HepG2 (cell line): Measurements from ENCODE around the gene SIGMAR1. TPM values are rescaled to one million over a fixed set of nuclear protein-coding genes. Genes with fewer than 3 reads are reported as not detected.

Experiments
- AKAP8 ChIP-seq: sonication (generic); formaldehyde crosslinking; IDR thresholded peaks from 2 replicates; pipeline ENCODE4 v1.5.1; 2020; ENCODE audit warnings: mild to moderate bottlenecking, missing genetic modification reagents
- BRCA1 ChIP-seq: sonication (generic); formaldehyde crosslinking; IDR thresholded peaks from 2 replicates; pipeline ENCODE4 v1.4.0; 2020; ENCODE audit warnings: missing genetic modification reagents
- EED ChIP-seq: sonication (generic); formaldehyde crosslinking; IDR thresholded peaks from 2 replicates; pipeline ENCODE4 v1.5.0; 2020; ENCODE audit warnings: mild to moderate bottlenecking, missing genetic modification reagents
- GABPB1 ChIP-seq: IDR thresholded peaks from 2 replicates; pipeline ENCODE4 v1.6.1; 2016; ENCODE audit warnings: mild to moderate bottlenecking, missing genetic modification reagents, moderate library complexity, missing compliant biosample characterization
- KLF15 ChIP-seq: sonication (generic); formaldehyde crosslinking; IDR thresholded peaks from 2 replicates; pipeline ENCODE4 v1.8.1; 2023; ENCODE audit warnings: borderline replicate concordance, mild to moderate bottlenecking, inconsistent platforms, missing genetic modification reagents, mixed read lengths
- KLF9 ChIP-seq: IDR thresholded peaks from 2 replicates; pipeline ENCODE4 v1.6.1; 2016; ENCODE audit warnings: low read depth
- ONECUT2 ChIP-seq: sonication (generic); formaldehyde crosslinking; IDR thresholded peaks from 2 replicates; pipeline ENCODE4 v1.4.0; 2020; ENCODE audit warnings: missing genetic modification reagents
- SETDB1 ChIP-seq: sonication (generic); formaldehyde crosslinking; IDR thresholded peaks from 2 replicates; pipeline ENCODE4 v1.5.1; 2020; ENCODE audit warnings: missing genetic modification reagents, mild to moderate bottlenecking, borderline replicate concordance
- SMAD3 ChIP-seq: sonication (generic); formaldehyde crosslinking; IDR thresholded peaks from 2 replicates; pipeline ENCODE4 v1.4.0; 2020; ENCODE audit warnings: missing genetic modification reagents
- SP5 ChIP-seq: IDR thresholded peaks from 2 replicates; pipeline ENCODE4 v1.6.1; 2016; ENCODE audit warnings: low read depth, borderline replicate concordance
- TCF7 ChIP-seq: sonication (generic); IDR thresholded peaks from 2 replicates; pipeline ENCODE4 v1.6.1; 2016; ENCODE audit warnings: antibody characterized with exemption, low read depth
- ZNF124 ChIP-seq: sonication (generic); formaldehyde crosslinking; IDR thresholded peaks from 2 replicates; pipeline ENCODE4 v1.4.0; 2020; ENCODE audit warnings: missing genetic modification reagents
- ZNF260 ChIP-seq: sonication (generic); formaldehyde crosslinking; IDR thresholded peaks from 2 replicates; pipeline ENCODE4 v1.4.0; 2020; ENCODE audit warnings: missing genetic modification reagents, low read depth, mild to moderate bottlenecking, borderline replicate concordance
- ZNF350 ChIP-seq: sonication (generic); formaldehyde crosslinking; IDR thresholded peaks from 2 replicates; pipeline ENCODE4 v1.4.0; 2020; ENCODE audit warnings: mild to moderate bottlenecking, low read depth, missing genetic modification reagents, borderline replicate concordance
- ZNF547 ChIP-seq: sonication (generic); formaldehyde crosslinking; IDR thresholded peaks from 2 replicates; pipeline ENCODE4 v1.5.1; 2020; ENCODE audit warnings: mild to moderate bottlenecking, missing genetic modification reagents
- ZSCAN12 ChIP-seq: sonication (generic); formaldehyde crosslinking; IDR thresholded peaks from 2 replicates; pipeline ENCODE4 v1.9.0; 2021; ENCODE audit warnings: mild to moderate bottlenecking, missing genetic modification reagents
- polyA plus RNA-seq, 8 experiments: library from polyadenylated mRNA; depleted of rRNA in 3 of 8; stranded (reverse) in 7 of 8; unstranded in 1 of 8; fragments of >200 nt; fragmentation: Illumina TruSeq in 4 of 8; extraction: Trizol in 4 of 8; gene quantifications; 2 replicates each; pipeline versions ENCODE4 v1.2.1 to v1.2.3, GENCODE V29; 2011 to 2016; ENCODE audit warnings: low read depth in 4 of 8, missing spikeins in 1 of 8, mixed read lengths in 1 of 8; ENCODE audit not compliant: insufficient read depth in 1 of 8
- total RNA-seq, 5 experiments: library from RNA; depleted of rRNA; stranded (reverse); fragments of >200 nt; fragmentation: Illumina TruSeq; extraction: Trizol; gene quantifications; 2 replicates each; pipeline ENCODE4 v1.2.3, GENCODE V29; 2016; ENCODE audit warnings: low read depth in 1 of 5
- TF ChIP-seq, protein P1 (sequence below): sonication (generic); formaldehyde crosslinking; IDR thresholded peaks from one replicate; pipeline ENCODE4 v1.5.1; 2020; ENCODE audit warnings: mild to moderate bottlenecking, missing genetic modification reagents; ENCODE audit errors: not compliant biosample characterization
- TF ChIP-seq, protein P2 (sequence below): sonication (generic); formaldehyde crosslinking; IDR thresholded peaks from 2 replicates; pipeline ENCODE4 v1.8.1; 2023; ENCODE audit warnings: missing genetic modification reagents, inconsistent platforms, borderline replicate concordance
- TF ChIP-seq, protein P3 (sequence below): sonication (generic); formaldehyde crosslinking; IDR thresholded peaks from 2 replicates; pipeline ENCODE4 v1.4.0; 2020; ENCODE audit warnings: missing genetic modification reagents, low read depth, mild to moderate bottlenecking, borderline replicate concordance
- TF ChIP-seq, protein P4 (sequence below): sonication (generic); formaldehyde crosslinking; IDR thresholded peaks from 2 replicates; pipeline ENCODE4 v1.5.0; 2020; ENCODE audit warnings: missing genetic modification reagents, mild to moderate bottlenecking, borderline replicate concordance

The SIGMAR1 gene
- total and polyA plus RNA-seq, 2 of the 13 experiments (the other 11 are each of a cell fraction or from before 2014, with no cell fraction given), result 38.9 to 60.8 TPM

DNA sequence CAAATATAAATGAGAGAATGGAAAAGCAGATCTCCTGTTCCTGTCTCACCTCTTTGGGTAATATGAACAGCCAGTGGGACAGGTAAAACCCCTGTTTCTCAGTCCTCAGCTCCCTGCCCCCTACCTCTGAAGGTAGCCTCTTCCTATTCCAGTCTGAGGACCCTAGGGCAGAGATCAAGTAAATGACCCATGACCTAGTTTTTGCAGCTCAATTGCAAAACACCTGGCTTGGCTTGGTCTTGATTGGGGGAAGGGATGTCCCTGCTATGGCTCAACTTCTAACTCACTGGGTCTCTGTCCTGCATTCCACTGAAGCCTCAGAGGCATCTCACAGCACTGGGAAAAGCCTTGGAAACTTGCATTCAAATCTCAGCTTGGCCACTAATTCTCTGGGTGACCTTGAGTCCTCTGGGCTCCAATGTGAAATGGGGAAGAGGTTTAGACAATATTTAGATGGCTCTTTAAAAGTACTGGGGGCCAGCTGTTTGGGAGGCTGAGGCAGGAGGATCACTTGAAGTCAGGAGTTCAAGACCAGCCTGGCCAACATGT, 7.3 kb upstream of the SIGMAR1 start (continued):
- TF ChIP-seq, protein P1, sequence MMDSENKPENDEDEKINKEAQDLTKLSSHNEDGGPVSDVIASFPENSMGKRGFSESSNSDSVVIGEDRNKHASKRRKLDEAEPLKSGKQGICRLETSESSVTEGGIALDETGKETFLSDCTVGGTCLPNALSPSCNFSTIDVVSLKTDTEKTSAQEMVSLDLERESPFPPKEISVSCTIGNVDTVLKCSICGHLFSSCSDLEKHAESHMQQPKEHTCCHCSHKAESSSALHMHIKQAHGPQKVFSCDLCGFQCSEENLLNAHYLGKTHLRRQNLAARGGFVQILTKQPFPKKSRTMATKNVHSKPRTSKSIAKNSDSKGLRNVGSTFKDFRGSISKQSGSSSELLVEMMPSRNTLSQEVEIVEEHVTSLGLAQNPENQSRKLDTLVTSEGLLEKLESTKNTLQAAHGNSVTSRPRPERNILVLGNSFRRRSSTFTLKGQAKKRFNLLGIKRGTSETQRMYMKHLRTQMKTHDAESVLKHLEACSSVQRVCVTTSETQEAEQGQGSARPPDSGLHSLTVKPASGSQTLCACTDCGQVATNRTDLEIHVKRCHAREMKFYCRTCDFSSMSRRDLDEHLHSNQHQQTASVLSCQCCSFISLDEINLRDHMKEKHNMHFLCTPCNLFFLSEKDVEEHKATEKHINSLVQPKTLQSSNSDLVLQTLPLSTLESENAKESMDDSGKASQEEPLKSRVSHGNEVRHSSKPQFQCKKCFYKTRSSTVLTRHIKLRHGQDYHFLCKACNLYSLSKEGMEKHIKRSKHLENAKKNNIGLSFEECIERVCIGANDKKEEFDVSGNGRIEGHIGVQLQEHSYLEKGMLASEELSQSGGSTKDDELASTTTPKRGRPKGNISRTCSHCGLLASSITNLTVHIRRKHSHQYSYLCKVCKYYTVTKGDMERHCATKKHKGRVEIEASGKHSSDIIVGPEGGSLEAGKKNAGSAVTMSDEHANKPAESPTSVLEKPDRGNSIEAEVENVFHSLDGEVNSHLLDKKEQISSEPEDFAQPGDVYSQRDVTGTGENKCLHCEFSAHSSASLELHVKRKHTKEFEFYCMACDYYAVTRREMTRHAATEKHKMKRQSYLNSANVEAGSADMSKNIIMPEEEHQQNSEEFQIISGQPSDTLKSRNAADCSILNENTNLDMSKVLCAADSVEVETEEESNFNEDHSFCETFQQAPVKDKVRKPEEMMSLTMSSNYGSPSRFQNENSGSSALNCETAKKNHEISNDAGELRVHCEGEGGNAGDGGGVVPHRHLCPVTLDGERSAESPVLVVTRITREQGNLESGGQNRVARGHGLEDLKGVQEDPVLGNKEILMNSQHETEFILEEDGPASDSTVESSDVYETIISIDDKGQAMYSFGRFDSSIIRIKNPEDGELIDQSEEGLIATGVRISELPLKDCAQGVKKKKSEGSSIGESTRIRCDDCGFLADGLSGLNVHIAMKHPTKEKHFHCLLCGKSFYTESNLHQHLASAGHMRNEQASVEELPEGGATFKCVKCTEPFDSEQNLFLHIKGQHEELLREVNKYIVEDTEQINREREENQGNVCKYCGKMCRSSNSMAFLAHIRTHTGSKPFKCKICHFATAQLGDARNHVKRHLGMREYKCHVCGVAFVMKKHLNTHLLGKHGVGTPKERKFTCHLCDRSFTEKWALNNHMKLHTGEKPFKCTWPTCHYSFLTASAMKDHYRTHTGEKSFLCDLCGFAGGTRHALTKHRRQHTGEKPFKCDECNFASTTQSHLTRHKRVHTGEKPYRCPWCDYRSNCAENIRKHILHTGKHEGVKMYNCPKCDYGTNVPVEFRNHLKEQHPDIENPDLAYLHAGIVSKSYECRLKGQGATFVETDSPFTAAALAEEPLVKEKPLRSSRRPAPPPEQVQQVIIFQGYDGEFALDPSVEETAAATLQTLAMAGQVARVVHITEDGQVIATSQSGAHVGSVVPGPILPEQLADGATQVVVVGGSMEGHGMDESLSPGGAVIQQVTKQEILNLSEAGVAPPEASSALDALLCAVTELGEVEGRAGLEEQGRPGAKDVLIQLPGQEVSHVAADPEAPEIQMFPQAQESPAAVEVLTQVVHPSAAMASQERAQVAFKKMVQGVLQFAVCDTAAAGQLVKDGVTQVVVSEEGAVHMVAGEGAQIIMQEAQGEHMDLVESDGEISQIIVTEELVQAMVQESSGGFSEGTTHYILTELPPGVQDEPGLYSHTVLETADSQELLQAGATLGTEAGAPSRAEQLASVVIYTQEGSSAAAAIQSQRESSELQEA (CRISPR knock-in tag), result no peak
- TF ChIP-seq TCF7, result no peak
- TF ChIP-seq ZNF547, result no peak
- TF ChIP-seq, protein P2, sequence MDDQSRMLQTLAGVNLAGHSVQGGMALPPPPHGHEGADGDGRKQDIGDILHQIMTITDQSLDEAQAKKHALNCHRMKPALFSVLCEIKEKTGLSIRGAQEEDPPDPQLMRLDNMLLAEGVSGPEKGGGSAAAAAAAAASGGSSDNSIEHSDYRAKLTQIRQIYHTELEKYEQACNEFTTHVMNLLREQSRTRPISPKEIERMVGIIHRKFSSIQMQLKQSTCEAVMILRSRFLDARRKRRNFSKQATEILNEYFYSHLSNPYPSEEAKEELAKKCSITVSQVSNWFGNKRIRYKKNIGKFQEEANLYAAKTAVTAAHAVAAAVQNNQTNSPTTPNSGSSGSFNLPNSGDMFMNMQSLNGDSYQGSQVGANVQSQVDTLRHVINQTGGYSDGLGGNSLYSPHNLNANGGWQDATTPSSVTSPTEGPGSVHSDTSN, result no peak
- TF ChIP-seq KLF9, result no peak
- TF ChIP-seq SETDB1, result no peak
- no peak for TF ChIP-seq AKAP8 (CRISPR knock-in tag)
- TF ChIP-seq GABPB1, result no peak
- TF ChIP-seq ZNF350, result no peak
- peak; percentile 42; the same call in 1 of the 2 replicates for TF ChIP-seq SP5 (CRISPR knock-in tag)
- no peak for TF ChIP-seq ONECUT2
- TF ChIP-seq SMAD3 (CRISPR knock-in tag), result peak; percentile 60; the same call in 1 of the 2 replicates
- TF ChIP-seq KLF15, result no peak
- no peak for TF ChIP-seq ZSCAN12 (CRISPR knock-in tag)
- TF ChIP-seq BRCA1 (CRISPR knock-in tag), result no peak
- TF ChIP-seq ZNF260, result no peak
- TF ChIP-seq, protein P3, sequence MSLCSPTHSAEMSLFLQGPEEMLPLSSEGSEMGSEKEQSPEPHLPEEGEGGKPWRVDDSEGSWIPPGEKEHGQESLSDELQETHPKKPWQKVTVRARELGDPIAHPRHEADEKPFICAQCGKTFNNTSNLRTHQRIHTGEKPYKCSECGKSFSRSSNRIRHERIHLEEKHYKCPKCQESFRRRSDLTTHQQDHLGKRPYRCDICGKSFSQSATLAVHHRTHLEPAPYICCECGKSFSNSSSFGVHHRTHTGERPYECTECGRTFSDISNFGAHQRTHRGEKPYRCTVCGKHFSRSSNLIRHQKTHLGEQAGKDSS (CRISPR knock-in tag), result no peak
- no peak for TF ChIP-seq EED (CRISPR knock-in tag)
- TF ChIP-seq, protein P4, sequence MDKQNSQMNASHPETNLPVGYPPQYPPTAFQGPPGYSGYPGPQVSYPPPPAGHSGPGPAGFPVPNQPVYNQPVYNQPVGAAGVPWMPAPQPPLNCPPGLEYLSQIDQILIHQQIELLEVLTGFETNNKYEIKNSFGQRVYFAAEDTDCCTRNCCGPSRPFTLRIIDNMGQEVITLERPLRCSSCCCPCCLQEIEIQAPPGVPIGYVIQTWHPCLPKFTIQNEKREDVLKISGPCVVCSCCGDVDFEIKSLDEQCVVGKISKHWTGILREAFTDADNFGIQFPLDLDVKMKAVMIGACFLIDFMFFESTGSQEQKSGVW (CRISPR knock-in tag), result no peak
- TF ChIP-seq ZNF124 (CRISPR knock-in tag), result no peak
